Body of pancreas (tissue), 4 donors: ENCODE data around the gene CLMN.

Source experiments
- POLR2A ChIP-seq, 3 donors: fragments of 450-650 bp; IDR thresholded peaks; one replicate each; pipeline ENCODE4 v1.6.1; 2016; ENCODE audit warnings: antibody characterized with exemption in 3 of 3, mild to moderate bottlenecking in 2 of 3
- TF ChIP-seq, protein P1 (sequence below), 7 experiments: fragments of 450-650 bp in 4 of 7; fragments of 200-600 bp in 3 of 7; sonication (generic) in 3 of 7; IDR thresholded peaks; one replicate each; pipeline ENCODE4 v1.5.1; 2016 to 2019; ENCODE audit warnings: antibody characterized with exemption in 7 of 7

DNA sequence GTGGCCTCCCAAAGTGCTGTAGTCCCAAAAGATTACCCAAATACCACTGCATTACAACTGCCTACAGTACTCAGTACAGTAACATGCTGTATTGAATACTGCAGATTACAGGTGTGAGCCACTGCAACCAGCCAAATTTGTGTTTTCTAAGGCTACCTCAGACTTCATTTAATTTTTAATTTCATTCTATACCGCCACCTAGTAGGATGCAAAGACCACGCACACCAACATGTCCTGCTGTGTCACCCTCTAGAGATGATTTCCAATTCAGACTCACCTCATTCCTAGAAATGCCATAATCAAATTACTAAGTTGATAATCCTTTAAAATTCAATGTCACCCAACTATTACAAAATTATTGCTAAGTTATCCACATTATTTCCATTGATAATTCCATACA is 177.5 kb downstream of the CLMN start:
- TF ChIP-seq, protein P1, sequence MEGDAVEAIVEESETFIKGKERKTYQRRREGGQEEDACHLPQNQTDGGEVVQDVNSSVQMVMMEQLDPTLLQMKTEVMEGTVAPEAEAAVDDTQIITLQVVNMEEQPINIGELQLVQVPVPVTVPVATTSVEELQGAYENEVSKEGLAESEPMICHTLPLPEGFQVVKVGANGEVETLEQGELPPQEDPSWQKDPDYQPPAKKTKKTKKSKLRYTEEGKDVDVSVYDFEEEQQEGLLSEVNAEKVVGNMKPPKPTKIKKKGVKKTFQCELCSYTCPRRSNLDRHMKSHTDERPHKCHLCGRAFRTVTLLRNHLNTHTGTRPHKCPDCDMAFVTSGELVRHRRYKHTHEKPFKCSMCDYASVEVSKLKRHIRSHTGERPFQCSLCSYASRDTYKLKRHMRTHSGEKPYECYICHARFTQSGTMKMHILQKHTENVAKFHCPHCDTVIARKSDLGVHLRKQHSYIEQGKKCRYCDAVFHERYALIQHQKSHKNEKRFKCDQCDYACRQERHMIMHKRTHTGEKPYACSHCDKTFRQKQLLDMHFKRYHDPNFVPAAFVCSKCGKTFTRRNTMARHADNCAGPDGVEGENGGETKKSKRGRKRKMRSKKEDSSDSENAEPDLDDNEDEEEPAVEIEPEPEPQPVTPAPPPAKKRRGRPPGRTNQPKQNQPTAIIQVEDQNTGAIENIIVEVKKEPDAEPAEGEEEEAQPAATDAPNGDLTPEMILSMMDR (IDR thresholded peaks at IDR 0.05) = no peak
- no peak for TF ChIP-seq POLR2A (IDR thresholded peaks at IDR 0.05)
